Renal pelvis (tissue), 4 donors: ENCODE data around the gene IPO13. TPM values are rescaled to one million over a fixed set of nuclear protein-coding genes. Genes with fewer than 3 reads are reported as not detected.
A peak's percentile ranks its signal among the peaks of the same experiment; 100 is the strongest.

Source experiments
- DNase-seq: peaks from one replicate; pipeline ENCODE4 v3.0.0-alpha.2; 2013
- polyA plus RNA-seq, 3 donors: library from polyadenylated mRNA; unstranded; fragments of 120-200 nt; gene quantifications; one replicate each; pipeline ENCODE4 v1.2.1, GENCODE V29; 2013; ENCODE audit not compliant: insufficient read length in 3 of 3

The IPO13 gene
- polyA plus RNA-seq, 3 donors, result 42.6 to 44.7 (median 44.6) TPM

DNA sequence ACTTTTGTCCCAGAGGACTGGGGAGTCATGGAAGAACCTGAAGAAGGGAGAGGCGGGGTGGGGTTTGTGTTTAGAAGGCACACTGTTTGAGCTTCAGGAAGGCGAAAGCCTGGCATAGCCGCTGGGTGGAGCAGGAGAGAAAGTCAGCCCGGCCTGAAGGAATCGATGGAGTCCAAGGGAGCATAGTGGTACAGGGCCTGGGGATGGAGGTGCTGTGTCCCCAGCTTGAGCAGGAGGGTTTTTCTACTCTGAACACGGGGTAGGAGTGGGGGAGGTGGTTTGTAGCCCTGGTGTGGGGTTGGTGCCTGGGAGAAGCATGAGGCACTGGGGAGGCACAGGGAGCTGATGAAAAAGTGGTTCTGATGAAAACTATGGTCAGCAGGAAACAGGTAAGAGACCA lies 40.0 kb downstream of the IPO13 start:
- no peak for DNase-seq

DNA sequence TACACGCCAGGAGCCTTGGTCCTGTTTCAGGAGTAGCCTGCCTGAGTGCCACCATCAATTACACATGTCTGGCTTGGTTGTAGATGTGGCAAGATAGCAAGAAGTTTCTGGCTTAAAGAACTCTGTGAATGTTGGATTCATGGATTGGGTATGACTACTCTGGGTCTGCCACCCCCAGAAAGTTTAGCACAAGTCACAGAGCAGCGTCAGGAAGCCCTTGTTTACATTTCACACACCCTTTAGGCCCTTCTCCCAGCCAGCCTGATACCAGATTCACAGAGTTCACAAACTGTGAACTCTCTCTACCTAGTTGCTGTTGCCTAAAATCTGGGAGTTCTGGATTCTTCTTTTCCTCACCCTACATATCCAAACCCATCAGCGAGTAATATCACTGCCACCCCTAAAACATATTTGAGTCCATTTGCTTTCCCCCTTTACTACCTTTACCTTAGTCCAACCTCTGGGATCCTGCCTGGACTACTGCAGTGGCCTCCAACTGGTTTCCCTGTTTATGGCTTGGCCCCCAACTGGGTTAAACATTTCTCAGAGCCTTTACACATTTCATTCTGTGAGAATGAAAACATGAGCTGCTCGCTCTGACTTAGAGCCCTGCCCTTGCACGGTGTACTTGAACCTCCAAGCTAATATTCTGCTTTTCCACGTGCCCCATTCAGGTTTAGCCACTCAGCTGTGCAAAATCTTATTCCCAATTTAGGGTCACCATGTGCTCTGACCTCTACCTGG lies 40.6 kb downstream of the IPO13 start:
- DNase-seq, result no peak

DNA sequence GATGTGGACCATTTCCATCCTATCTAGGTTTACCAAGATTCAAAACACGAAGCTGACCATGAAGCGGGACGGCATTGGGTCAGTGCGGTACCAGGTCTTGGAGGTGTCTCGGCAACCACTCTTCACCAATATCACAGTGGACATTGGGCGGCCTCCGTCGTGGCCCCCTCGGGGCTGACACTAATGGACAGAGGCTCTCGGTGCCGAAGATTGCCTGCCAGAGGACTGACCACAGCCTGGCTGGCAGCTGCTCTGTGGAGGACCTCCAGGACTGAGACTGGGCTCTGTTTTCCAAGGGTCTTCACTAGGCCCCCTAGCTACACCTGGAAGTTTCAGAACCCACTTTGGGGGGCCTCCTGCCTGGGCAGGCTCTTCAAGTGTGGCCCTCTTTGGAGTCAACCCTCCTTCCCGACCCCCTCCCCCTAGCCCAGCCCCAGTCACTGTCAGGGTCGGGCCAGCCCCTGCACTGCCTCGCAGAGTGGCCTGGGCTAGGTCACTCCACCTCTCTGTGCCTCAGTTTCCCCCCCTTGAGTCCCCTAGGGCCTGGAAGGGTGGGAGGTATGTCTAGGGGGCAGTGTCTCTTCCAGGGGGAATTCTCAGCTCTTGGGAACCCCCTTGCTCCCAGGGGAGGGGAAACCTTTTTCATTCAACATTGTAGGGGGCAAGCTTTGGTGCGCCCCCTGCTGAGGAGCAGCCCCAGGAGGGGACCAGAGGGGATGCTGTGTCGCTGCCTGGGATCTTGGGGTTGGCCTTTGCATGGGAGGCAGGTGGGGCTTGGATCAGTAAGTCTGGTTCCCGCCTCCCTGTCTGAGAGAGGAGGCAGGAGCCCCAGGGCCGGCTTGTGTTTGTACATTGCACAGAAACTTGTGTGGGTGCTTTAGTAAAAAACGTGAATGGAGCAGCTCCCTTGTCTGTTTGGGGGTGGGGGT lies 43.8 kb downstream of the IPO13 start:
- DNase-seq, result no peak

DNA sequence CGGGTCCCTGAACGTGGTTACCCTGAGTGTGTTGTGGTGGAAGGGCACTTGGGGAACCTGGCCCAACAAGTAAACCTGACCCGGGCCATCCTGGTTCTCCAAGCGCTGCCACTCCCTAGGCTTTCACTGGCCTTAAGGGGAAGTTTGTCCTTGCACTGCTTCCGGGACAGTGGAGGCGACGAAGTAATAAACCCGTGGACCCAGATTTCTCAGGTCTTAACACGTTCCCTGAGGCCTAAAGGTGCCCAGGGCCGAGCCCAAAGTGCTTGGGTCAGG lies 44.4 kb downstream of the IPO13 start:
- no peak for DNase-seq

DNA sequence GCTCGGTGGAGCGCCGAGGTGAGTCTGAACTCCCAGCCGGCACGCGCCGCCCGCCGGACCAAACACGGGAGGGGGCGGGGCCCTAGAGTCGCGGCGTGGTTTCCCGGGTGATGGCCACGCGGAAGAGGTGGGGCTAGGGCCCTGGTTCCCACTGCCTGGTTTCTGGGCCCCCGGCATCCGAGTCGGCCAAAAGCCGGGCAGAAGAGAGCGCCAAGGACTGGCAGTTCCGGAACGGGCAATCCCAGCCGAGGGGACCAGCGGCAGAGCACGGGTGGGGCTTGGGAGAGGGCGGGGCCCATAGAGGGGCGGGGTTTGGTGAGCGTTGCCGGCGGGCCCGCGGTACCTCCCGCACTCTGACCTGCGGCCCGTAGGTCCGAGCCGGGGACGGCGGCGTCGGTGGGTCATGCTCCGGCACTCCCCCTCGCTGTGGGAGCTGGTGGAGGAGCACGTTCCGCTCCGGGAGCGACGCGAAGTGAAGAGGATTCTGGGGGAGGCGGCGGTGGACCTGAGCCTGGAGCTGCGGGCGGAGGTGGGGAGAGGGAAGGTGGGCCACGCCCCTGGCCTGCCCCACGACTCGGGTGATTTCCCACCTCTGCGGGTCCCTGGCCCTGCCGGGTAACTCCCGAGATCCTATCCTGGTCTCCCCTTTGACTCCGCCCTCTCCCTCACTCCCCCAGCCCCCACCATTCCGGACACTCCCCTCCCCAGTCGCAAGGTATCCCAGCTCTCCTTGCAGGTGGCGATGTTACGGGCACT lies 44.9 kb downstream of the IPO13 start, which contains the start of gene CCDC24:
CCDC24 (plus strand) TSS at position 124 of the 756 bp plus-strand sequence; CDS start at position 404, 280 bp downstream.
- DNase-seq, result peak; percentile 66

DNA sequence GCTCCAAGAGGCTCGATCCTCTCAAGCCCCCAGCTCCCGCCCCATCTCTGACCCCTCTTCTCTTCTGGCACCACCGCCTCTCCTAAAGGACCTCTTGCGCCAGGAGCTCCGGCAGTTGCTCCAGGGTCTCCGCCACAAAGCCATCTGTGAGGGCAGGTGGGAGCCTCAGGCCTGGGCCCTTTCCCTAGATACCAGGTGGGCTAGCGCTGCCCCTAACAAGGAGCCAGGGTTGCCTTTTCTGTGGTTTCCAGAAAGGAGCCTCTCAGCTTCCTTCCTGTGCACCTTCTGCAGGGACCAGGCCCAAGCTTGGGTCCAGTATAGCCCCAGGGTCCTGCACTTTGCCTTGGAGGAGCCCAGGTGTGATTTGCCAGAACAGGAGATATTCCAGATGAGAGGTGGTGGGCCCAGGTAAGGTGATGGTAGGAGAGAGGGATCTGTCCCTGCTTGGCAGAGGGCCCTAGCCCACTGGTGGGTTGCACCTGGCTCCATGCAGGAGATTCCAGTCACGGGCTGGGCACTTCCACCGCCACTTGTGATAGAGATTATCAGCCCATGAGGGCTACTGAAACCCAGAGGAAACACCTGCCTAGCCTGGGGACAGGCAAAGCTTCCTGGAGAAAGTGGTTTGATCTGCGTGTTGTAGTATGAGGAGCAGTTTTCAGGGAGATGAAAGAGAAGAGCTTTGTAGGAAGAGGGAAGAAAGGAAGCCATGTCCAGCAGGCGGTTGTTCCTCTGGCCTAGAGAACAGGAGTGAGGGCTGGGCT lies 45.7 kb downstream of the IPO13 start:
- no peak for DNase-seq

DNA sequence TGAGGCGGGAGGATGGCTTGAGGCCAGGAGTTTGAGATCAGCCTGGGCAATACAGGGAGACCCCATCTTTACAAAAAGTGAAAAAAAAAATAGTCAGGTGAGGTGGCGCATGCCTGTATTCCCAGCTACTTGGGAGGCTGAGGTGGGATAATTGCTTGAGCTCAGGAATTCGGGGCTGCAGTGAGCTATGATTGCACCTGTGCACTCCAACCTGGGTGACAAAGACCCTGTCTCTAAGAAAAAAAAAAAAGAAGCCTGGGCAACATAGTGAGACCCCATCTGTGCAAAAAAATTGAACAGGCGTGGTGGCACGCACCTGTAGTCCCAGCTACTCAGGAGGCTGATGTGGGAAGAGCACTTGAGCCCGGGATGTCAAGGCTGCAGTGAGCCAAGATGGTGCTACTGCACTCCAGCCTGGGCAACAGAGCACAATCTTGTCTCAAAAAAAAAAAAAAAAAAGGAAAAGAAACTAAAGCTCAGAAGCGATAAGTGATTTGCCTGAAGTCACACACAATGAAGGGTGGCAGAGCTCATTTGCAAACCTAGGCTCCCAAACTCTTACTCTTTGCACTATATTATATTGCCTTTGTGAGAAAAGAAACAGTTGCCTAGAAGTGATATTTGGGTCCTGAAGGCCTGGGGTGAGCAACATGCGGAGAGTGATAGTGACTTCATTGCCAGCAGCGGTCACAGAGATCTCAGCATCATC lies 46.6 kb downstream of the IPO13 start:
- DNase-seq, result no peak

DNA sequence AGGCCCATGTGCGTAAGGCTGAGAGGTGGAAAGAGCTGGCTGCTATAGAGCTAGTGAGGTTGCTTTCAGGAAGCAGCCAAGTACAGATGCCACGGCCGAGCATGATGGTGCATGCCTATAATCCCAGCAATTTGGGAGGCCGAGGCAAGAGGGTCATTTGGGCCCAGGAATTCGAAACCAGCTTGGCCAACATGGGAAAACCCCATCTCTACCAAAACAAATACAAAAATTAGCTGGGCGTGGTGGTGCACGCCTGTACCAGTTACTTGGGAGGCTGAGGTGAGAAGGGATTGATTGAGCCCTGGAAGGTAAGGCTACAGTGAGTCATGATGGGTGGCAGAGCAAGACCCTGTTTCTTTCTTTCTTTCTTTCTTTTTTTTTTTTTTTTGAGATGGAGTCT lies 47.3 kb downstream of the IPO13 start:
- no peak for DNase-seq

DNA sequence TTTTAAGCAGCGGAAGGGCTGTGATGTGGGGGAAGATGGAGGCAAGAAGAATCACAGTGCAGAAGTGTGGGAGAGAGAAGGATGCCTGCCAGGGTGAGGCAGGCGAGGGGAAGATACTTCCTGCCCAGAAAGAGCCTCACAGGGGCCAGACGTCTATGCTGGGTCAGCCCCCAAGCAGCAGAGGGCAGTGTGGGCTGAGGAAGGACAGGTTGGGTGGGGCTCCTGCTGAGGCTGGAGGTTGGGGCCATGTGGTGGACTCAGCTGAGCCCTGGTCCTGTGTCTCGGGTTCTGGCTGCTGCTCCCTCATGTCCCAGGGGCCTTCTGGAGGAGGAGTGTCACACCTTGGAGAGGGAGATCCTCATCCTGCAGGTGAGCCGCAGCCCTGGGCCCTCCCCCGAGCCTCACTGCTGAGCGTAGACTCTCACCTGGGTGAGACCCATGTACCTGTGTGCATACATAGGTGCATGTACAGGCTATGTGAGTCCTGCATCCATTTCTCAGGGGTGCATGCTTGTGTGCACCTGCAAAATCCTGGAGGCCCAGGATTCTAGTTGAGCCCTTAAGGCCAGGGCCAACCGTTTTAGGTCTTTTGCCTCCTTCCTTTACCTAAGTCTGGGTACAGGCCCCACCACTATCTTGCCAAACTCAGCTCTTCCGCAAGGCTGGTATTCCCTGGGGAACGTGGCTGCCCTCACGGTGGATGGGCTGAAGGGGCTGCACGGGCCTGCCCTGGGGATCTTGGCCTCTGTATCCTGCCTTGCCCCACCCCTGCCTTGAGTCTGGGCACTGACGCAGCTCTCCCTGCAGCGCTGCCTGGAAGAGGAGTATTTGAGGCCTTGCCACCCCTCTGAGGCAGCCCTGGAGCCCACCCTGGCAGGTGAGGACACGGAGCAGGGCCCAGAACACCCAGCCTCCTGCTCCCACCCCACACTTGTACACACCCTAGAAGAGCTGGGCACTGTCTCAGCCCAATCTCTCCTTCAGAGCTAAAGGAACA lies 48.3 kb downstream of the IPO13 start:
- no peak for DNase-seq

DNA sequence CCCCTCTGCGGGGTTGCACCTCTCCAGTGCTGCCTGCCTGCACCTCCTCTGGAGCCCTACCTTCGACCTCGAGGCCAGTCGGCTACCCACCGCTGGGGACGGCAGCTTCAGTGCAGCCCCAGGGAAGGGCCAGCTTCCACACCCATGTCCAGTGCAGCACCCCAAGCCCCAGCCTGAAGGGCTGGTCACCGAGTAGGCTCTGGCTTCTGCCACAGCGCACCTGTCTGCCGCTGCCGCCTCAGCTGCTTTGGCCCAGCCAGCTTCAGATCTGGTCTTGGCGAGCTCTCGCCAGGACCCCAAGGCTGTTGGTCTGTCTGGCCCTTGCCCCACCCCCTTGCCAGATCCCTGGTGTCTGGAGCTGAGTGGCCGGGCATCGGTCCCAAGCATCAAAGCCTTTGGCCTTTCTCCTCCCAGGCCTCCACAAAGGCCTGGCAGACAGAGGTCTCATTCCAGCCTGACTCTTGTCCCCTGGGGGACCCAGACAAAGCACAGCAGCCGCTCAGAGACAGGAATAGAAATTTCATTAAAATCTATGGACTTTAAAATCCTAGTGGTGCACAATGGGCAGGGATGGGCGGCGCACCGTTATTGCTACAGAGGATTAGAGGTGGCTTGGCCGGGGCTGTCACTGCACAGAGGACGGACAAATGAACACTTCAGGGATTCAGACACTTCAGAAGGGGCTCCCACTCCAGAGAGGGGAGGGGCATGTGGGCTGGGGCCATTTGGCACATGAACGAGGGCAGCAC lies 49.4 kb downstream of the IPO13 start:
- no peak for DNase-seq

DNA sequence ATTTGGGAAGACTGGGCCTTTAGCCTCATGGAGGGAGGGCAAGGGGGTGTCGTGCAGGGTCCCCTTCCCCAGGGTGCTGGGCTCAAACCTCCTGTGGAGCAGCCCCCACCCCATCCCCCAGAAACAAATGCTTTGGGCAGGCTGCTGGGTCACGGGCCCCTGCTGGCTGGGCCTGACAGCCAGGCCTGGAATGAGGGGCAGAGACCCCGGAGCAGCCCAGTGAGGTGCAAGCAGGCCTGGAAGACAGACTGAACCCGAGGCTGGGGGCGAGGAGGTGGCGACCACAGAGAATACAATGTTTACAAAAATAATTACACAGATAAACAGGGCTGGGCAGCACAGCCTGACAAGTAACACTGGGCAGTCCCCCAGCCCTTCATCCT lies 50.0 kb downstream of the IPO13 start:
- DNase-seq, result no peak

DNA sequence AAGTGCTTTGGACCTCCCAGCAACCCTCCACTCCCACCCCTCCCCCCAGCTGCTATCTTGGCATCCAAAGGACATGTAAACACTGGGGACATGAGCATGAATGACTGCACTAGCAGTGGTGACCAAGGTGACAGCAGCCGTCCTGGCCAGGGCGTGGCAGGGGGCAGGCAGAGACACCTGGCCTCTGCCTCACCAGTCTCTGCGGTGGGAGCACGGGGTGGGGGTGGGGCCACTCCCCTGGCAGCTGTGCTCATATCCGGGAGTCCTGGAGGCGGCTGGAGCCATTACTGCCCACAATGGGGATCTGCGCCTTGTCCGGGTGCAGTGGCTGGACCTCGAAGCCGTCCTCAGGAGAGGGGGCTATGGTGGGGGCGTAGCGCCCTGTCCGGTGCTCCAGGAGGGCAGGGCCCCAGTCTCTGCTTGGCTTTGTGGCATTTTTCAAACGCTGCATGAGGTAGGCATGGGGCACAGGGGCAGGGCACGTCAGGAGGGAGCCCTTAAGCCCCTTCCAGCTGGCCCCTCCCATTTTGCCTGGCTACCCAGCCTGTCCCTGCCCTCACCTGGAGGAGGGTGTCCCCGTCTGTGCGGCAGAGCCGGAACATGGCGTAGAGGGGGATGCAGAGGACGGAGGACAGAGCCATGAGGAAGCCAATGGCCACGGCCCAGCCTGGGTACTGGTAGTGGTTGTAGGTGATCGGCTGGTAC lies 50.7 kb downstream of the IPO13 start:
- no peak for DNase-seq

DNA sequence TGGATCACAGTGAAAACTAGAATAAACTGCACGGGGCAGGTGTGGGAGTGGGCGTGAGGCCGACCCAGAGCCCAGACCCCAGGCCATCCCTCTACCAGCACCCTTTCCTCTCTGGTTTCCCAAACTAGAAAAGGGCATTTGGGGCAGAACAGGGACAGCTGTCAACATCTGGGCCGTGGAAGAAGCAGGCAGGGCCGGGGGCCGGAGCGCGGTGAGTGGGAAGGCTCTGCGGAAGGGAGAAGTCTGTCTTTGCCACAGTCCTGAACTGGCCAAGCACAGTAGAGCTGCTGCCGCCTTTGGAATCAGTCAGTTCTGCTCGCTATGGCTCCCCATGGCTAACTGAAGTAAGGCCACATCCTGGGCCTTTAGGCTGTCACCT lies 51.2 kb downstream of the IPO13 start:
- no peak for DNase-seq

DNA sequence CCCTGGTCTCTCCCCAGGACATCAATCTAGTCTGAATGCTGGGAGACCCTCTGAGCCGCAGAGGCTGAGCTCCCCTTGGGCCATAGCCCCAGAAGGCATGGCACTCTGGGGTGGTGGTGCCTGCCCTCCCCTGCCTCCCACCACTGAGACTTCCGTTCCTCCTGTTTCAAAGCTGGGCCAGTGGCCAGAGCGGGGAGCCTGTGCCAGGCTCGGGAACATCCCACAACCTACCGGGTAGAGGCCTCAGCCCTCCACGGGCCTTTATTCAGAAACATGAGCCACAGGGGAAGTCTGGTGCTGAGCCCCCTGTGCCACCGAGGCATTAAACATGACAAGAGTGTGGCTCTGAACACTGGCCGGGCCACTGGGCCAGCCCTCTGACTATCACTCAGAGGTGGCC lies 52.7 kb downstream of the IPO13 start:
- DNase-seq, result no peak

DNA sequence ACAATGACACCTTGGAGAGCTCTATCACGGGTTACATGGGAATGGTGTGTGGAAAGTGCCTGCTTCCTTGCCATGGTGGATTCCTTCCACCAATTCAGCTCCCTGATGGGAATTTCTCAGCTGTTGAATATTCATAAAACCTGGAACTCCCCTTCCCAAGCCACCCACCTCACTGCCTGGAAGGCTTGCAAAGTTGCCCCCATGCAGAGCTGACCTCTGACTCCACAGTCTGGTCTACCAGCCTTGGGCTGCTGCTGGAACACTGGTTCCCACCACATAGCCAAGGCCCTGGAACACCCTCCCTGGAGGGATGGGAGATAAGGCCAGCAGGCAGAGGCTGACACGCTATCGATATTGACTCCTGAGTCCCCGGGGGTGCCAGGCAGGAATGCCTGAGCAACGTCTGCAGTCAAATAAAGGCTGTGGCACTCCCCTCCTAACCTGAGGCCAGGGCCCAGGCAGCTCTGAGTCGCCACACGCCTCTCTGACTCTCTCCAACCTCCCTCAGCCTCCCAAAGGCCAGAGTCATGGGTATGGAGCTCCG lies 53.4 kb downstream of the IPO13 start:
- DNase-seq, result no peak

DNA sequence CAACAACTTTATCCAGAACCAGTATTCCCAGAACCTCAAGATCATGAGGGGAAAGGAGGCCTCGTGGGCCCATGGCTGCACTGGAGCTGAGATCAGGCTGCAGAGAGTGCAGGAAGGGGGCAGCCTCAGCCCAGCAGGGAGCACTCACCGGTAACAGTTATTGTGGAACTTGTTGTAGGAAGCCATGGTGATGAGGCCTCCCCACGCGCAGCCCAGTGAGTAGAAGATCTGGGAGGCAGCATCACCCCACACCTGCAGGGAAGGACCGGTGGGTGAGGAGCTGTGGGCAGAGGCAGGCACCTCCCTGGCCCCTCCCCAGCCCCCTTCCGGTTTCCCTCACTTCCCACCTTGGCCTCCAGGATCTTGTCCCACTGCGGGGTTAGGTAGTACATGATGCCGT lies 55.4 kb downstream of the IPO13 start:
- no peak for DNase-seq

DNA sequence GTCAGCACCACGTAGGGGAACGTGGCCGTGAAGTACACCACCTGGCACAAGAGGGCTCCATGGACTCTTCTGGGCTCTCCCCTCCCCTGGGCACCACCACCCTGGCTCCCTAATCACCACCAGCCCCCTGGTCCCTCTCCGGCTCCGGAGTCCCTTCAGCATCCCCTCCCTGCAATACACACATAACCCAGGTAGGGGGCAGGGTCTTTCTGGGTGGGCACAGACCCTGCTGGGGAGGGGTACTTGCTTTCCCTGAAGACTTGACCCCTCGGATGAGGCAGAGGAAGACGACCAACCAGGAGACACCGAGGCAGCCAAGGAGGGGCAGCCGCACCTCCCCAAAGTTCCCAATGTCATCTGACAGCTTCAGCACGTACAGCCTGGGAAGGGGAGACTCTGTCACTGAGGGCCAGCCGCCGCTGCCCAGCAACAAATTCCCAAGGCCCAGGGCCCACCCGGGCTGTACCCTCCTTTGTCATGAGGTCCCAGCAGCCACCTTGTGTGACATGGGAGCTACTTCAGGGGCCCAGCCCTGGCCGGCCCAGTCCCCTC lies 55.9 kb downstream of the IPO13 start:
- no peak for DNase-seq

DNA sequence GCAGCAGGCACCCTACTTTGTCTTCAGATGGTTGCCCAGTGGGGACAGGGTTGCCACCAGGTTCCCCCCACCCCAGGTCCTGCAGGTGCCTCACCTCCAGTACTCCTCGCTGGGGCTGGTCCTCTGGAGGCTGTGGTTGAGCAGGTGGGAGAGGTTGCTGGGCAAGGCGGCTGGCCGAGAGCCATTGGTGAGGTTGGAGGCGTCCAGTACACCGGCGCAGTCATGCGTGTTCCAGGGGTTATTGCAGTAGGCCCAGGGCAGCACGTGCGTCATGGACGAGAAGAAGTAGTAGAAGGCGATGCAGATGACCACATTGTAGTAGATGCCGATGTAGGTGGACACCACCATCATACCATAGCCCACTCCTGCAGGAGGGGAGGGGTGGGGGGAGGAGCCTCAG lies 61.5 kb downstream of the IPO13 start:
- DNase-seq, result no peak
